Vagina (tissue), 2 donors: ENCODE results near the gene GPR27.

Source experiments
- CTCF ChIP-seq, 3 experiments: fragments of 450-650 bp in 2 of 3; fragments of 200-600 bp in 1 of 3; sonication (generic) in 1 of 3; IDR thresholded peaks; one replicate each; pipeline ENCODE4 v1.5.1; 2017 to 2019; ENCODE audit warnings: antibody characterized with exemption in 3 of 3, mild to moderate bottlenecking in 2 of 3, moderate library complexity in 2 of 3
- POLR2AphosphoS5 ChIP-seq, 2 donors: sonication (generic); formaldehyde crosslinking; IDR thresholded peaks; one replicate each; pipeline ENCODE4 v1.9.0; 2017; ENCODE audit warnings: antibody characterized with exemption in 2 of 2, mild to moderate bottlenecking in 2 of 2, low read depth in 1 of 2; ENCODE audit not compliant: insufficient read depth in 1 of 2

DNA sequence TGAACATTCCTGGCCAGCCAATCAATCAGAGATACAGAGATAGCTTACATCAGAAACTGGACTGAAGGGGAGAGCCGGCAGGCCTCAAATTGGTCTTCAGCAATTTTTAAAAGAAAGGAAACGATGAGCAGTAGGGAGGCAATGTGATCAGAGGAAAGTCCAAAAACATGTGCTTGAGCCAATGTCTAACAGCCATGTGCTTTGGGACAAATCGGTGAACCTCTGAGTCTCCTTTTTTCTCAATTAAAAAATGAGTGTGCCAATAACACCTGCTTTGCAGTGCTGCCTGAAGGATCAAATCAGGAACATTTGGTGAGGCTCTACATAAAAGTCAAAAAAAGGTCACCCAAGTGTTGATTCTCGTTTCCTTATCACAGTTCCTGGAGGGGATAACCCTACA is 21.0 kb upstream of the GPR27 start:
- no peak for TF ChIP-seq CTCF (IDR thresholded peaks at IDR 0.05)
- no peak for TF ChIP-seq POLR2AphosphoS5 (IDR thresholded peaks at IDR 0.05; ENCODE audit: insufficient read depth in 1 of 2, low read depth in 1 of 2)
